WI38 (cell line): Measurements from ENCODE around the gene BABAM1.

Source experiments
- H3K4me3 ChIP-seq: 2 replicates; pipeline ENCODE4 v1.5.1; 2011; ENCODE audit warnings: low read depth, mild to moderate bottlenecking, control low read depth, low read length
- CTCF ChIP-seq: IDR thresholded peaks from 2 replicates; pipeline ENCODE4 v1.5.1; 2012; ENCODE audit warnings: low read depth, mild to moderate bottlenecking, control low read depth, low read length

Gene BABAM1

GRCh38 chr19:17266975-17267788 lies at the start of gene BABAM1:
BABAM1 (plus strand) TSS chr19:17267443; CDS start chr19:17268807, 1,364 bp downstream.
- TF ChIP-seq CTCF = no peak
- peak within 1 kb of the TSS; percentile 100 for H3K4me3 ChIP-seq

GRCh38 chr19:17219286-17219685 lies 48.0 kb upstream of the BABAM1 start:
- no peak overlapping the region for H3K4me3 ChIP-seq
- TF ChIP-seq CTCF = no peak

- TF ChIP-seq CTCF = no peak
- no peak overlapping the region for H3K4me3 ChIP-seq
These were observed 47.0 kb upstream of the BABAM1 start for GRCh38 chr19:17220207-17220758.

GRCh38 chr19:17225053-17225452 lies 42.2 kb upstream of the BABAM1 start:
- TF ChIP-seq CTCF = no peak
- H3K4me3 ChIP-seq = no peak overlapping the region

GRCh38 chr19:17226002-17226933 lies 41.0 kb upstream of the BABAM1 start, which contains the start of gene OCEL1:
OCEL1 (plus strand) TSS chr19:17226226; CDS start chr19:17226248, 22 bp downstream.
- peak within 1 kb of the TSS; percentile 72 for H3K4me3 ChIP-seq
- TF ChIP-seq CTCF = no peak

- TF ChIP-seq CTCF = no peak
- no peak overlapping the region for H3K4me3 ChIP-seq
These were observed 39.4 kb upstream of the BABAM1 start for GRCh38 chr19:17227798-17228367.
